Spleen (tissue), 11 donors: ENCODE measurements around the gene STAC. TPM values are rescaled to one million over a fixed set of nuclear protein-coding genes. Genes with fewer than 3 reads are reported as not detected.

Source experiments
- DNase-seq: peaks from one replicate; pipeline ENCODE4 v3.0.0-alpha.2; 2020
- H3K27ac ChIP-seq, 8 donors: fragments of 200-600 bp; sonication (generic) in 7 of 8; 1 replicate in 4 of 8; 2 replicates in 4 of 8; pipeline versions ENCODE4 v1.5.0 to v1.8.0; 2016 to 2021; ENCODE audit warnings: inconsistent platforms in 4 of 8, mild to moderate bottlenecking in 4 of 8, moderate library complexity in 1 of 8
- H3K27me3 ChIP-seq, 7 donors: fragments of 200-600 bp; sonication (generic) in 6 of 7; replicated peaks in 1 of 7; 1 replicate in 4 of 7; 2 replicates in 3 of 7; pipeline versions ENCODE4 v1.5.0 to v1.8.0; 2016 to 2021; ENCODE audit warnings: inconsistent platforms in 3 of 7, mild to moderate bottlenecking in 1 of 7
- H3K36me3 ChIP-seq, 6 donors: fragments of 200-600 bp; sonication (generic) in 5 of 6; 1 replicate in 4 of 6; 2 replicates in 2 of 6; pipeline versions ENCODE4 v1.5.0 to v1.8.0; 2016 to 2021; ENCODE audit warnings: inconsistent platforms in 2 of 6
- H3K4me1 ChIP-seq, 6 donors: fragments of 200-600 bp; sonication (generic) in 5 of 6; 1 replicate in 3 of 6; 2 replicates in 3 of 6; pipeline versions ENCODE4 v1.5.0 to v1.8.0; 2016 to 2021; ENCODE audit warnings: inconsistent platforms in 3 of 6
- H3K4me3 ChIP-seq, 8 donors: fragments of 200-600 bp; sonication (generic) in 7 of 8; 1 replicate in 4 of 8; 2 replicates in 4 of 8; pipeline versions ENCODE4 v1.5.0 to v1.8.0; 2016 to 2021; ENCODE audit warnings: inconsistent platforms in 4 of 8, mild to moderate bottlenecking in 4 of 8, moderate library complexity in 2 of 8
- H3K9me3 ChIP-seq, 8 donors: fragments of 200-600 bp; sonication (generic) in 7 of 8; 1 replicate in 4 of 8; 2 replicates in 4 of 8; pipeline versions ENCODE4 v1.5.0 to v1.8.0; 2016 to 2021; ENCODE audit warnings: inconsistent platforms in 4 of 8
- CTCF ChIP-seq, 11 experiments: fragments of 200-600 bp in 7 of 11; fragments of 450-650 bp in 4 of 11; sonication (generic) in 4 of 11; IDR thresholded peaks in 8 of 11; conservative IDR thresholded peaks in 3 of 11; 1 replicate in 7 of 11; 2 replicates in 4 of 11; pipeline versions ENCODE4 v1.4.0 to v1.8.0; 2016 to 2021; ENCODE audit warnings: antibody characterized with exemption in 11 of 11, inconsistent platforms in 4 of 11, mild to moderate bottlenecking in 1 of 11
- POLR2A ChIP-seq, 3 donors: fragments of 450-650 bp; IDR thresholded peaks; one replicate each; pipeline ENCODE4 v1.5.1; 2017; ENCODE audit warnings: antibody characterized with exemption in 3 of 3, mild to moderate bottlenecking in 1 of 3
- POLR2AphosphoS5 ChIP-seq, 3 donors: sonication (generic); formaldehyde crosslinking; IDR thresholded peaks; one replicate each; pipeline ENCODE4 v1.5.1; 2017; ENCODE audit warnings: antibody characterized with exemption in 3 of 3
- WGBS, 5 donors: extraction: QIAGEN DNeasy Blood & Tissue Kit in 3 of 5; methylation state at CpG; one replicate each; pipeline versions ENCODE4 v1.1.5 to v1.1.7; 2013 to 2018; 5-methylcytosine and 5-hydroxymethylcytosine counted together
- intact Hi-C: fragments of 100-400 bp; cut with DNase I; formaldehyde crosslinking; loops from one replicate; pipeline ENCODE4 v1.15.0; 2023; ENCODE audit warnings: low total_unique reads
- polyA plus RNA-seq, 3 donors: library from polyadenylated mRNA; stranded (reverse); fragments of 200-250 nt; gene quantifications; one replicate each; pipeline ENCODE4 v1.2.1, GENCODE V29; 2013
- total RNA-seq, 7 donors: library from RNA; depleted of rRNA in 3 of 7; stranded (reverse); fragments of >200 nt in 3 of 7; fragmentation: NEBNext Ultra II Directional in 4 of 7; extraction: Animal tissue kit (Norgen Biotek cat#: 25700) in 4 of 7; gene quantifications; one replicate each; pipeline versions ENCODE4 v1.1.0 to v1.2.1, GENCODE V29; 2016 to 2021
- donor health status: healthy with polysubstance abuse.
- donor health status: DM: no; HTN: no; CAD: no; lungs with moderate emphysema.
- donor health status: DM: no; HTN: no; CAD: no.
- donor health status: Bipolar disorder and iron deficiency.
- donor health status: healthy.
- donor health status: DM: no; HTN: no; CAD: no.
- donor health status: DM: yes; HTN: yes; CAD: no.

The STAC gene
- total and polyA plus RNA-seq, 10 donors: 0.08 to 2.9 (median 0.60) TPM

GRCh38 chr3:36381311-36381956, 1.1 kb downstream of the STAC start:
- Histone ChIP-seq H3K4me3 (peak overlapping the region in 1 of 8 donors; percentile 52), H3K27ac (no peak overlapping the region)
- intact Hi-C loops: no loop called here

GRCh38 chr3:36393563-36393962, 13.3 kb downstream of the STAC start:
- H3K36me3 ChIP-seq: no peaks in the 10 kb centered on the region
- no peak overlapping the region for H3K4me3 ChIP-seq
- no peak overlapping the region for H3K27ac ChIP-seq
- 33 to 80% (median 45%) methylated on average over 1 of the region's 1 CpG for WGBS, 5 donors
- DNase-seq: no peak
- TF ChIP-seq POLR2AphosphoS5 (IDR thresholded peaks at IDR 0.05) (no peak), POLR2A (IDR thresholded peaks at IDR 0.05) (no peak), CTCF (IDR thresholded peaks at IDR 0.05 in 8 of 11, conservative IDR thresholded peaks at IDR 0.05 in 3 of 11) (no peak)
- H3K9me3 ChIP-seq: no peaks in the 10 kb centered on the region
- H3K4me1 ChIP-seq: no peaks in the 10 kb centered on the region
- intact Hi-C loops: no loop called here
- H3K27me3 ChIP-seq: no peaks in the 10 kb centered on the region

More at GRCh38 chr3:36381311-36381956, 1.1 kb downstream of the STAC start:
- Histone ChIP-seq H3K36me3 (no peaks in the 10 kb centered on the region), H3K4me1 (peaks cover 0 to 18% (median 10%) of the 10 kb centered on the region in 6 donors), H3K27me3 (peaks cover 0 to 30% (median 12%) of the 10 kb centered on the region in 7 donors), H3K9me3 (no peaks in the 10 kb centered on the region)
- WGBS, 5 donors: 52 to 65% (median 57%) methylated on average over 8 of the region's 8 CpGs
- no peak for TF ChIP-seq POLR2AphosphoS5 (IDR thresholded peaks at IDR 0.05)
- TF ChIP-seq CTCF (IDR thresholded peaks at IDR 0.05 in 8 of 11, conservative IDR thresholded peaks at IDR 0.05 in 3 of 11): no peak
- TF ChIP-seq POLR2A (IDR thresholded peaks at IDR 0.05): no peak
- no peak for DNase-seq

GRCh38 chr3:36394176-36394575, 13.9 kb downstream of the STAC start:
- no peaks in the 10 kb centered on the region for H3K4me1 ChIP-seq
- no peaks in the 10 kb centered on the region for H3K27me3 ChIP-seq
- H3K27ac ChIP-seq: no peak overlapping the region
- intact Hi-C loops: no loop called here
- H3K4me3 ChIP-seq: no peak overlapping the region
- no peak for TF ChIP-seq CTCF (IDR thresholded peaks at IDR 0.05 in 8 of 11, conservative IDR thresholded peaks at IDR 0.05 in 3 of 11)
- no peak for TF ChIP-seq POLR2A (IDR thresholded peaks at IDR 0.05)
- TF ChIP-seq POLR2AphosphoS5 (IDR thresholded peaks at IDR 0.05): no peak
- no peak for DNase-seq
- no peaks in the 10 kb centered on the region for H3K36me3 ChIP-seq
- no peaks in the 10 kb centered on the region for H3K9me3 ChIP-seq

GRCh38 chr3:36397841-36398240, 17.5 kb downstream of the STAC start:
- Histone ChIP-seq H3K4me3 (no peak overlapping the region), H3K4me1 (no peaks in the 10 kb centered on the region), H3K36me3 (no peaks in the 10 kb centered on the region), H3K9me3 (no peaks in the 10 kb centered on the region), H3K27me3 (no peaks in the 10 kb centered on the region), H3K27ac (no peak overlapping the region)
- whole genome bisulfite sequencing, 5 donors: 73 to 90% (median 81%) methylated on average over 2 of the region's 2 CpGs
- intact Hi-C loops: no loop called here
- DNase-seq: no peak
- no peak for TF ChIP-seq CTCF (IDR thresholded peaks at IDR 0.05 in 8 of 11, conservative IDR thresholded peaks at IDR 0.05 in 3 of 11)
- TF ChIP-seq POLR2AphosphoS5 (IDR thresholded peaks at IDR 0.05): no peak
- TF ChIP-seq POLR2A (IDR thresholded peaks at IDR 0.05): no peak
